K562 (cell line): ENCODE data around the gene SFXN5. TPM values are rescaled to one million over a fixed set of nuclear protein-coding genes. Genes with fewer than 3 reads are reported as not detected.

Experiments
- ATAC-seq: fragments of 200-7000 bp; cut with Tn5 transposase; 3 replicates; pipeline ENCODE4 v1.9.1; 2020; ENCODE audit warnings: moderate library complexity
- BruUV-seq: library from RNA; stranded (reverse); fragments of 400-500 nt; replicated peaks from 2 replicates; lab custom pipeline; 2021; lab: Mats Ljungman, UMichigan
- CTCF ChIA-PET: fragments of 300-600 bp; formaldehyde crosslinking; extraction: SDS; loops from one replicate; lab custom pipeline; 2021; ENCODE audit warnings: low intra/inter-chr PET ratio; lab: Yijun Ruan, JAX
- POLR2A ChIA-PET: fragments of 300-600, 350-650 bp; sonication (Branson Sonifier 250); formaldehyde crosslinking; extraction: SDS; loops from one replicate; lab custom pipeline; 2021; ENCODE audit warnings: antibody characterized with exemption, inconsistent platforms; lab: Yijun Ruan, JAX
- DNase-seq, 4 experiments: peaks; one replicate each; pipeline versions ENCODE4 v3.0.0 to v3.0.0-alpha.2; 2011 to 2018; ENCODE audit warnings: low spot score in 3 of 4, mixed read lengths in 3 of 4; ENCODE audit errors: extremely low read depth in 1 of 4
- FAIRE-seq: peaks from 2 replicates; lab custom pipeline; 2011; peaks lifted over from hg19 to GRCh38; lab: Jason Lieb, UNC
- H2AFZ ChIP-seq: 2 replicates; pipeline ENCODE4 v1.6.0; 2011; ENCODE audit warnings: low read depth, low read length, control low read depth, inconsistent platforms
- H3K27ac ChIP-seq: fragments of 200-600 bp; 3 replicates; pipeline ENCODE4 v1.8.0; 2011; ENCODE audit warnings: low read depth, mild to moderate bottlenecking, control low read depth, inconsistent platforms, low read length, moderate library complexity, mixed read lengths; ENCODE audit errors: extremely low read depth
- H3K27me3 ChIP-seq, 2 experiments: fragments of 300-600 bp in 1 of 2; 2 replicates in 1 of 2; 3 replicates in 1 of 2; pipeline versions ENCODE4 v1.6.0 to v1.8.0; 2011; ENCODE audit warnings: inconsistent platforms in 2 of 2, low read length in 2 of 2, mild to moderate bottlenecking in 1 of 2, mixed read lengths in 1 of 2, moderate library complexity in 1 of 2; ENCODE audit not compliant: control insufficient read depth in 2 of 2, insufficient read depth in 2 of 2
- H3K36me3 ChIP-seq: fragments of 300-600 bp; 3 replicates; pipeline ENCODE4 v1.8.0; 2011; ENCODE audit warnings: mild to moderate bottlenecking, low read length, inconsistent platforms; ENCODE audit not compliant: control insufficient read depth, insufficient read depth
- H3K4me1 ChIP-seq, 2 experiments: fragments of 200-600 bp in 1 of 2; replicated peaks in 1 of 2; 2 replicates in 1 of 2; 3 replicates in 1 of 2; pipeline versions ENCODE4 v1.5.1 to v1.8.0; 2011; ENCODE audit warnings: inconsistent platforms in 2 of 2, low read length in 2 of 2, mild to moderate bottlenecking in 1 of 2, mixed read lengths in 1 of 2, moderate library complexity in 1 of 2; ENCODE audit not compliant: control insufficient read depth in 2 of 2, insufficient read depth in 2 of 2
- H3K4me2 ChIP-seq: 2 replicates; pipeline ENCODE4 v1.6.1; 2011; ENCODE audit warnings: low read length, control low read depth, inconsistent platforms, mixed read lengths; ENCODE audit not compliant: insufficient read depth
- H3K4me3 ChIP-seq: fragments of 200-600 bp; sonication (generic), shearing (Covaris generic); 2 replicates; pipeline ENCODE4 v1.5.1; 2016; ENCODE audit warnings: control low read depth, inconsistent platforms
- H3K79me2 ChIP-seq: fragments of 200-600 bp; 3 replicates; pipeline ENCODE4 v1.8.0; 2011; ENCODE audit warnings: low read length, inconsistent platforms; ENCODE audit not compliant: control insufficient read depth, insufficient read depth
- H3K9ac ChIP-seq, 2 experiments: 2 replicates each; pipeline versions ENCODE4 v1.6.0 to v1.6.1; 2011; ENCODE audit warnings: low read depth in 2 of 2, low read length in 2 of 2, control low read depth in 1 of 2, inconsistent platforms in 1 of 2, mild to moderate bottlenecking in 1 of 2, mixed read lengths in 1 of 2; ENCODE audit not compliant: insufficient read depth in 1 of 2
- H3K9me1 ChIP-seq: one replicate; pipeline ENCODE4 v1.6.0; 2011; ENCODE audit warnings: inconsistent platforms, mild to moderate bottlenecking, low read length, moderate library complexity; ENCODE audit not compliant: control insufficient read depth, insufficient read depth
- H3K9me3 ChIP-seq: replicated peaks from 2 replicates; pipeline ENCODE4 v1.5.1; 2011; ENCODE audit warnings: low read depth, low read length, inconsistent platforms; ENCODE audit not compliant: control insufficient read depth, insufficient read depth
- H4K20me1 ChIP-seq: replicated peaks from 2 replicates; pipeline ENCODE4 v1.6.1; 2011; ENCODE audit warnings: low read length, inconsistent platforms, mixed read lengths; ENCODE audit not compliant: control insufficient read depth, insufficient read depth
- BRF1 ChIP-seq: IDR thresholded peaks from 3 replicates; pipeline ENCODE4 v1.6.1; 2011; ENCODE audit warnings: borderline replicate concordance, mild to moderate bottlenecking; ENCODE audit not compliant: insufficient read length; ENCODE audit errors: extremely low read depth
- FOXA1 ChIP-seq: fragments of 450-650 bp; IDR thresholded peaks from 2 replicates; pipeline ENCODE4 v1.6.1; 2016; ENCODE audit warnings: mild to moderate bottlenecking, borderline replicate concordance
- NFE2L1 ChIP-seq: fragments of 450-650 bp; IDR thresholded peaks from 2 replicates; pipeline ENCODE4 v1.6.1; 2016; ENCODE audit warnings: missing genetic modification characterization, low read depth, mild to moderate bottlenecking, missing compliant biosample characterization, moderate library complexity, borderline replicate concordance
- RFX5 ChIP-seq: IDR thresholded peaks from 2 replicates; pipeline ENCODE4 v1.6.1; 2011; ENCODE audit warnings: low read depth, mild to moderate bottlenecking, improper control_type of control experiment, low read length
- SPI1 ChIP-seq: IDR thresholded peaks from 2 replicates; pipeline ENCODE4 v1.6.1; 2011; ENCODE audit warnings: low read depth, low read length, control low read depth, borderline replicate concordance
- TAF7 ChIP-seq: fragments of 450-650 bp; IDR thresholded peaks from 2 replicates; pipeline ENCODE4 v1.6.1; 2016; ENCODE audit warnings: missing genetic modification characterization, missing compliant biosample characterization
- TCF7 ChIP-seq: sonication (generic); IDR thresholded peaks from 2 replicates; pipeline ENCODE4 v1.6.1; 2016; ENCODE audit warnings: antibody characterized with exemption, borderline replicate concordance
- ZNF589 ChIP-seq: fragments of 200-800 bp; sonication (Bioruptor generic); IDR thresholded peaks from 2 replicates; pipeline ENCODE4 v1.6.1; 2016; ENCODE audit warnings: low read depth, missing genetic modification characterization, missing compliant biosample characterization
- WGBS: fragments of 100-300 bp; shearing (Covaris generic); methylation state at CpG from one replicate; pipeline ENCODE4 v1.1.6; 2016; ENCODE audit warnings: low coverage, mixed read lengths; ENCODE audit not compliant: insufficient coverage; ENCODE audit errors: missing lambda C conversion rate; 5-methylcytosine and 5-hydroxymethylcytosine counted together
- in situ Hi-C: fragments of 300-500 bp; cut with MboI; formaldehyde crosslinking; loops from 4 replicates; pipeline ENCODE4 v1.15.0; 2018; ENCODE audit warnings: inconsistent platforms, mixed read lengths
- intact Hi-C: fragments of 100-400 bp; cut with micrococcal nuclease; formaldehyde crosslinking; loops from 2 replicates; pipeline ENCODE4 v1.14.2; 2022
- polyA plus RNA-seq, 8 experiments: library from polyadenylated mRNA; depleted of rRNA in 4 of 8; stranded (reverse) in 5 of 8; unstranded in 3 of 8; fragments of >200 nt; fragmentation: Nextera tagmentation in 2 of 8; fragmentation: Illumina TruSeq in 1 of 8; extraction: Ambion mirVana in 2 of 8; extraction: Trizol in 1 of 8; gene quantifications; 2 replicates each; pipeline versions ENCODE4 v1.2.1 to v1.2.3, GENCODE V29; 2011 to 2014; ENCODE audit warnings: inconsistent platforms in 1 of 8, missing spikeins in 1 of 8
- total RNA-seq, 7 experiments: library from RNA; depleted of rRNA in 6 of 7; stranded (reverse); fragments of >200 nt in 6 of 7; fragmentation: Illumina TruSeq in 2 of 7; extraction: Trizol in 2 of 7; gene quantifications; 2 replicates each; pipeline versions ENCODE4 v1.2.1 to v1.2.3, GENCODE V29; 2011 to 2021; ENCODE audit warnings: low replicate concordance in 1 of 7
- TF ChIP-seq, protein P1 (sequence below): IDR thresholded peaks from 2 replicates; pipeline ENCODE4 v1.6.1; 2011; ENCODE audit warnings: borderline replicate concordance, low read depth, mild to moderate bottlenecking, moderate library complexity, low read length; ENCODE audit not compliant: insufficient read depth, poor library complexity, severe bottlenecking

The SFXN5 gene
- total and polyA plus RNA-seq, 9 of the 15 experiments (the other 6 are each of a cell fraction or from before 2014, with no cell fraction given) = 8.3 to 22.6 (median 16.0) TPM

DNA sequence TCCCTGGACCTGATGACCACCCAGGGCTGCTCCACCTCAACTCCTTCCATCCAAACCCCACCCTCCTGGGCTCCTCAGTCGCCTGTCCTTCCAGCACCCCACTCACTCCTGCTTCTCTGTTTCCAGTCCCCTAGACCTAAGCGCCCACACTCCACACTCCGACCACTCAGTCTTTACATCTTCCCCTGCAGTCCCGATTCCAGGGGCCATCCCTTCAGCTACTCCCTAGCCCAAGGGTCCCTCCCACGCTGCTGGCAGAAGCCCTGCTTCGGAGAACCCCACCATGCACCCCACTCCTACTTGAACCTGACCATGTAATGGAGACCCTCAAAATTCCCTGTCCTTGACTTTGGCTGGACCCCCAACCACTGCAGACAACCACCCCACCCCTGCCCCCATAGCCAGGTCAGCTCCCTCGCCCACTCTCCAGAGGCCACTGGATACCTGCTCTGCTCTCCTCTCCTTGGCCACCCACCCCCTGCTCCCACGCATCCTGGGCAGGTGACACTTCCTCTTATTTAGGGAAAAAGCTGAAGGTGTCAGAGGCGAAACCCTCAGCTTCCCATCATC lies 126.0 kb downstream of the SFXN5 start:
- no peak overlapping the region for H3K4me3 ChIP-seq
- no peak for ATAC-seq
- H3K36me3 ChIP-seq = no peaks in the 10 kb centered on the region
- no peak for FAIRE-seq
- BruUV-seq = no TSS peak
- DNase-seq = no peak
- 69% methylated on average over 8 of the region's 9 CpGs for WGBS
- no peaks in the 10 kb centered on the region; a peak in 1 of 5 replicates for H3K4me1 ChIP-seq
- in situ Hi-C loops (no loop called here), intact Hi-C loops (no loop called here)
- H3K79me2 ChIP-seq = no peaks in the 10 kb centered on the region
- POLR2A ChIA-PET = interaction anchor here (0.5 kb wide), 1 partner anchor 1365 kb away, joined by 4 read pairs; no protein-coding TSS in a partner anchor
- 0 out of 2 replicates have a peak, but pooled peaks cover 9% of the 10 kb centered on the region for H4K20me1 ChIP-seq
- no peaks in the 10 kb centered on the region for H3K9me1 ChIP-seq
- no peaks in the 10 kb centered on the region for H3K9me3 ChIP-seq
- H3K27ac ChIP-seq = no peak overlapping the region
- H2AFZ ChIP-seq = no peak overlapping the region
- CTCF ChIA-PET = no interaction called here
- no peaks in the 10 kb centered on the region for H3K27me3 ChIP-seq
- peak overlapping the region in 1 of 2 experiments; percentile 23; a peak in 1 of 4 replicates for H3K9ac ChIP-seq
- TF ChIP-seq SPI1 = peak; percentile 41; the same call in 1 of the 2 replicates
- no peak for TF ChIP-seq ZNF589 (CRISPR knock-in tag)
- TF ChIP-seq TAF7 (tag) = no peak
- no peak overlapping the region for H3K4me2 ChIP-seq

GRCh38 chr2:72944804-72945449 lies 126.6 kb downstream of the SFXN5 start:
- FAIRE-seq (no peak), DNase-seq (no peak), ATAC-seq (no peak)
- Histone ChIP-seq H3K9me3 (no peaks in the 10 kb centered on the region), H3K27me3 (no peaks in the 10 kb centered on the region), H3K4me3 (no peak overlapping the region), H4K20me1 (peaks cover 6% of the 10 kb centered on the region; the same call in 1 of the 2 replicates), H3K36me3 (no peaks in the 10 kb centered on the region), H2AFZ (no peak overlapping the region), H3K4me1 (no peaks in the 10 kb centered on the region; a peak in 1 of 5 replicates), H3K4me2 (no peak overlapping the region), H3K27ac (no peak overlapping the region), H3K79me2 (no peaks in the 10 kb centered on the region), H3K9me1 (no peaks in the 10 kb centered on the region), H3K9ac (no peak overlapping the region)
- in situ Hi-C loops = no loop called here
- TF ChIP-seq FOXA1 = no peak
- TF ChIP-seq BRF1 = no peak
- no peak for TF ChIP-seq NFE2L1 (tag)
- TF ChIP-seq TCF7 = no peak
- TF ChIP-seq, protein P1, sequence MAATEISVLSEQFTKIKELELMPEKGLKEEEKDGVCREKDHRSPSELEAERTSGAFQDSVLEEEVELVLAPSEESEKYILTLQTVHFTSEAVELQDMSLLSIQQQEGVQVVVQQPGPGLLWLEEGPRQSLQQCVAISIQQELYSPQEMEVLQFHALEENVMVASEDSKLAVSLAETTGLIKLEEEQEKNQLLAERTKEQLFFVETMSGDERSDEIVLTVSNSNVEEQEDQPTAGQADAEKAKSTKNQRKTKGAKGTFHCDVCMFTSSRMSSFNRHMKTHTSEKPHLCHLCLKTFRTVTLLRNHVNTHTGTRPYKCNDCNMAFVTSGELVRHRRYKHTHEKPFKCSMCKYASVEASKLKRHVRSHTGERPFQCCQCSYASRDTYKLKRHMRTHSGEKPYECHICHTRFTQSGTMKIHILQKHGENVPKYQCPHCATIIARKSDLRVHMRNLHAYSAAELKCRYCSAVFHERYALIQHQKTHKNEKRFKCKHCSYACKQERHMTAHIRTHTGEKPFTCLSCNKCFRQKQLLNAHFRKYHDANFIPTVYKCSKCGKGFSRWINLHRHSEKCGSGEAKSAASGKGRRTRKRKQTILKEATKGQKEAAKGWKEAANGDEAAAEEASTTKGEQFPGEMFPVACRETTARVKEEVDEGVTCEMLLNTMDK = no peak
- TF ChIP-seq RFX5 = no peak
- WGBS = 84% methylated on average over 15 of the region's 16 CpGs
- intact Hi-C loops = no loop called here
- ChIA-PET POLR2A (interaction anchor here (0.5 to 1.1 kb wide), 3 partner anchors 19 to 1939 kb away, joined by 3 to 4 read pairs (median 3); no protein-coding TSS in a partner anchor), CTCF (no interaction called here)
- BruUV-seq = no TSS peak
